ENCODE results near the gene FBXO24.
A peak's percentile ranks its signal among the peaks of the same experiment; 100 is the strongest.

FBXO24 gene

GRCh38 chr7:100580466-100581283, 5.5 kb upstream of the FBXO24 start:
- peaks cover 50 to 65% of the 10 kb centered on the region in 2 donors for H3K36me3 ChIP-seq (ENCODE audit: control insufficient read depth in 1 of 2, insufficient read depth in 2 of 2, low read length in 2 of 2)
- H3K4me3 ChIP-seq (ENCODE audit: low read depth in 1 of 2, low read length in 2 of 2) = no peak overlapping the region
- peak overlapping the region in 1 of 2 donors; percentile 22 for H3K9ac ChIP-seq (ENCODE audit: low read depth in 1 of 2, low read length in 2 of 2)
- H3K9me3 ChIP-seq (ENCODE audit: control insufficient read depth in 1 of 2, low read length in 2 of 2) = no peaks in the 10 kb centered on the region
- no peak overlapping the region for H3K27ac ChIP-seq (ENCODE audit: low read depth, low read length)
- H3K27me3 ChIP-seq (ENCODE audit: control insufficient read depth in 1 of 2, insufficient read depth in 2 of 2, low read length in 2 of 2) = no peaks in the 10 kb centered on the region
- H3K4me1 ChIP-seq (ENCODE audit: control insufficient read depth in 1 of 2, insufficient read depth in 2 of 2, low read length in 2 of 2) = peaks cover 27 to 29% of the 10 kb centered on the region in 2 donors

DNA sequence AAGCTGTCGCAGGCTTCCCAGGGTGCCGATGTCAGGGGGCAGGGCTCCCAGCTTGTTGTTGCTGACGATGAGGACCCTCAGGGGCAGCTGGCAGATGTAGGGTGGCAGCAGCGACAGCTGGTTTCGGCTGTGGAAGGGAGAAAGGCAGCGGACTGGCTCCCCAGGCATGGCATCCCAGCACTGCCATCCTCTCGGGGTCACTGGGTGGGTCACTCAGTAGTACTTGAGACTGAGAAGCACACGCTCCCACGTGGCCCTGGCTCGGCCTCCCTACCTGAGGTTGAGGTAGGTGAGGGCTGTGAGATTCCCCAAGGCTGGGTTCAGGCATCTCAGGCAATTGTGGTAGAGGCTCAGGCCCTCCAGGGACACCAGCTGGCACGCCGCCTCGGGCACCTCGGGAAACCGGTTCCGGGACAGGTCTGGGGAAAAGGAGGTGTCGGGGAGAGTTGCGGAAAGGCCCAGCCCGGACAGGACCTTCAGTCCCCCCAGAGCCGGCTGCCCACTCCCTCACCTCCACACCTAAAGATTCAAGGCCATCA, 4.0 kb upstream of the FBXO24 start:
- Histone ChIP-seq H3K9me3 (ENCODE audit: control insufficient read depth in 1 of 2, low read length in 2 of 2) (no peaks in the 10 kb centered on the region), H3K4me3 (ENCODE audit: low read depth in 1 of 2, low read length in 2 of 2) (no peak overlapping the region), H3K9ac (ENCODE audit: low read depth in 1 of 2, low read length in 2 of 2) (no peak overlapping the region), H3K27me3 (ENCODE audit: control insufficient read depth in 1 of 2, insufficient read depth in 2 of 2, low read length in 2 of 2) (no peaks in the 10 kb centered on the region), H3K27ac (ENCODE audit: low read depth, low read length) (no peak overlapping the region), H3K36me3 (ENCODE audit: control insufficient read depth in 1 of 2, insufficient read depth in 2 of 2, low read length in 2 of 2) (peaks cover 41 to 52% of the 10 kb centered on the region in 2 donors), H3K4me1 (ENCODE audit: control insufficient read depth in 1 of 2, insufficient read depth in 2 of 2, low read length in 2 of 2) (peaks cover 27 to 29% of the 10 kb centered on the region in 2 donors)

DNA sequence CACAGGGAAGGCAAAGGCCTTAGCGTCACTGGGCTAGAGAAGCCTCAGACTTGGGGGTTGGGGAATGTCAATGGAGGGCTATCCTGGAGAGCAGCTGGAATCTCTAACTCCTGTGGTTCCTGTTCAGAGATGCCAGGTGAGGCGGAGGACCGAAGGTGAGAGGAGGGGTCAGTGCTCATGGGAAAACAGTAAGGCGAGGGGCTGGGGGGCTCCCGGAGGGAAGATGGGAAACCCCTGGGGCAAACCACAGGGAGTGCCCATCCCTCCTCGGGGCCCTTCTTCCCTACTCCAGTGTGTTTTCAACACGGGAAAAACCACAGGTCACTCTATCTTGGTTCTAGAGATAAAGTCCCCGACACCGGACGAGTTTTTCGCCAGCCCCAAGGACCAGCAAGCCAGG, 3.5 kb upstream of the FBXO24 start:
- H3K27me3 ChIP-seq (ENCODE audit: control insufficient read depth in 1 of 2, insufficient read depth in 2 of 2, low read length in 2 of 2) = no peaks in the 10 kb centered on the region
- peaks cover 27 to 29% of the 10 kb centered on the region in 2 donors for H3K4me1 ChIP-seq (ENCODE audit: control insufficient read depth in 1 of 2, insufficient read depth in 2 of 2, low read length in 2 of 2)
- H3K36me3 ChIP-seq (ENCODE audit: control insufficient read depth in 1 of 2, insufficient read depth in 2 of 2, low read length in 2 of 2) = peaks cover 38 to 47% of the 10 kb centered on the region in 2 donors
- no peak overlapping the region for H3K27ac ChIP-seq (ENCODE audit: low read depth, low read length)
- no peaks in the 10 kb centered on the region for H3K9me3 ChIP-seq (ENCODE audit: control insufficient read depth in 1 of 2, low read length in 2 of 2)
- peak overlapping the region; percentile 66 to 94 for H3K4me3 ChIP-seq (ENCODE audit: low read depth in 1 of 2, low read length in 2 of 2)
- H3K9ac ChIP-seq (ENCODE audit: low read depth in 1 of 2, low read length in 2 of 2) = peak overlapping the region; percentile 59 to 70

DNA sequence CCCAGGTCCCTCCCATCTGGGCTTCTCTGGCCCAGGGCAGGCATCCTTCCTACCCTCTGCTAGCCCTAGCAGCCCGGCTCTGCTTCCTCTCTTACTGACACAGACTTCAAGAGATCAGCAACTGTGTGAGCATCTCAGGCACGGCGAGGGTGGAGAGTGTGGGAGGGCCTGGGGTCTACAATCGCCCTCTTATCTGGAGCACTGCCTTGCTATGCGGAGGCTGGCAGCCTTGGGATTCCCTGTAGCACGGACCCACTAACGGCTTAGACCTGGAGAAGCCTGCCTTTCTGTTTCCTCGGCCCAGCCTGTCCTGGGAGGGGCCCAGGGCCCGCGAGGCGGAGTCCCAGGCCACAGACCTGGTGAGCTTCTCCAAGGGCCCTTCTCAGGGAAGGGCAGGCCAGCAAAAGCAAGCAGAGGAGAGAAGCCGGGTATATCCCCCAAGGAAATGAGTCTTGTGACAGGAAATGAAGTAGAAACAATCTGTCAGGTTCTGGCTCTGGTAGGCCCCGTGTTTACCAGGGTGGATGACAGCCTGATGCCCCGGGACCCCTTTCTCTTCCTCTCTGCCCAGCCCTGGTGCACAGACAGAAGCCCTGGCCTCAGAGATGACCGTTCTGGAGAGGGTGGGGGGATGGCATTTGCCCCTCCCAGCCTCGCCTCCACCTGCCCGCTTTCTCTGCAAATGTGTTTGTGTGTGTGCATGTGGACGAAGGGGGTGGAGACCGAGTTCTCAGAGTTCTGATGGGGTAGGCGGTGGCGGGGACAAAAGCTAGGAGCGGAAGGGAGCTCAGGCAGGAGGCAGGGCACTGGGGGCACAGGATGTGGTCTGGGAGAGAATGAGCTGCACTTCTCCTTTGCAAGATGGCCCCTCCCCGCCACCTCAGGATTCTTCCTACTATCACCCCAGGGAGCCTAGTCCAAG, 2.7 kb upstream of the FBXO24 start:
- H3K9ac ChIP-seq (ENCODE audit: low read depth in 1 of 2, low read length in 2 of 2) = peak overlapping the region; percentile 59 to 70
- peaks cover 27 to 29% of the 10 kb centered on the region in 2 donors for H3K4me1 ChIP-seq (ENCODE audit: control insufficient read depth in 1 of 2, insufficient read depth in 2 of 2, low read length in 2 of 2)
- H3K36me3 ChIP-seq (ENCODE audit: control insufficient read depth in 1 of 2, insufficient read depth in 2 of 2, low read length in 2 of 2) = peaks cover 30 to 39% of the 10 kb centered on the region in 2 donors
- H3K9me3 ChIP-seq (ENCODE audit: control insufficient read depth in 1 of 2, low read length in 2 of 2) = no peaks in the 10 kb centered on the region
- peak overlapping the region; percentile 66 to 94 for H3K4me3 ChIP-seq (ENCODE audit: low read depth in 1 of 2, low read length in 2 of 2)
- no peaks in the 10 kb centered on the region for H3K27me3 ChIP-seq (ENCODE audit: control insufficient read depth in 1 of 2, insufficient read depth in 2 of 2, low read length in 2 of 2)
- peak overlapping the region; percentile 42 for H3K27ac ChIP-seq (ENCODE audit: low read depth, low read length)

GRCh38 chr7:100584054-100584682, 2.0 kb upstream of the FBXO24 start:
- H3K9me3 ChIP-seq (ENCODE audit: control insufficient read depth in 1 of 2, low read length in 2 of 2) = no peaks in the 10 kb centered on the region
- H3K4me1 ChIP-seq (ENCODE audit: control insufficient read depth in 1 of 2, insufficient read depth in 2 of 2, low read length in 2 of 2) = peaks cover 27 to 29% of the 10 kb centered on the region in 2 donors
- no peaks in the 10 kb centered on the region for H3K27me3 ChIP-seq (ENCODE audit: control insufficient read depth in 1 of 2, insufficient read depth in 2 of 2, low read length in 2 of 2)
- peaks cover 25 to 31% of the 10 kb centered on the region in 2 donors for H3K36me3 ChIP-seq (ENCODE audit: control insufficient read depth in 1 of 2, insufficient read depth in 2 of 2, low read length in 2 of 2)
- peak overlapping the region; percentile 89 to 94 for H3K4me3 ChIP-seq (ENCODE audit: low read depth in 1 of 2, low read length in 2 of 2)
- H3K9ac ChIP-seq (ENCODE audit: low read depth in 1 of 2, low read length in 2 of 2) = peak overlapping the region; percentile 70 to 91
- H3K27ac ChIP-seq (ENCODE audit: low read depth, low read length) = peak overlapping the region; percentile 13

DNA sequence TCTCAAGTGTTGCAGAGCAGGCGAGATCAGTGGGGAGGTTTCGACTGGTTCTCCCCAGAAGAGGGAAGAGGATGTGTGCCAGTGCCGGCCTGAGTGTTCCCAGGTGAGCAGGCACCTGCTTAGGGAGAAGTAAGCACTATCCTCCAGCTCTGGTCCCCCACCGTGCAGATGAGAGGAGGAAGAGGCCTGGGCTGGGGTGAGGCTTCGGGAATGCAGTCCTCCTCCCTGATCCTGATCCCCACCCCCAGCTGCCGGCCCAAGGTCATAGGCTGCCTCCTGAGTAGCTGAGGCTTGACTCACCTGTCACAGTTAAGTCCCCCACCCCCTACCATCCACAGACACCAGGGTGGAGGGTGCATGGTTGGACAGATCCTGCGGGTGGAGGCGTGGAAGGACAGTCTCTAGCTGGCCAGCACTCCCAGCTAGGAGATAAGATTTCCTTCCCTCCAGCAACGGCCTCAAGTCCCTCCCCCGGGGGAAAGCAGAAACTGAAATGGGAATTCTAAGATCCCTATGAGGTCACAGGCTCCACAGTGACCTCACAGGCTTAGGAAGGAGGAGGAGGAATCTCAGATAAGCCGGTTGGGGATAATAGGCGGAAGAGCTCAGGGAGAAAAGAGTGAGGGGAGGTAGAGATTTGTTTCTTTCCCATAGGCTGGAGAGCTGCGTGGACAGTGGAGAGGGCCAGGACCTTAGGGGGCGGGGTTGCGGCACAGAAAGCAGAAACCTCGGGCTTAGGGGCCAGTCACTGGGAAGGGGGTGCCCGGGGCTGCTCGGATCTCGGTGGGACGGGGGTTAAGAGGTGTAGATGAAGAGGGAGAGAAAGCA, 1.2 kb upstream of the FBXO24 start:
- Histone ChIP-seq H3K4me3 (ENCODE audit: low read depth in 1 of 2, low read length in 2 of 2) (peak overlapping the region; percentile 89 to 94), H3K9ac (ENCODE audit: low read depth in 1 of 2, low read length in 2 of 2) (peak overlapping the region; percentile 69 to 91), H3K27ac (ENCODE audit: low read depth, low read length) (peak overlapping the region; percentile 99), H3K4me1 (ENCODE audit: control insufficient read depth in 1 of 2, insufficient read depth in 2 of 2, low read length in 2 of 2) (peaks cover 27 to 29% of the 10 kb centered on the region in 2 donors), H3K27me3 (ENCODE audit: control insufficient read depth in 1 of 2, insufficient read depth in 2 of 2, low read length in 2 of 2) (no peaks in the 10 kb centered on the region), H3K36me3 (ENCODE audit: control insufficient read depth in 1 of 2, insufficient read depth in 2 of 2, low read length in 2 of 2) (peaks cover 21 to 27% of the 10 kb centered on the region in 2 donors), H3K9me3 (ENCODE audit: control insufficient read depth in 1 of 2, low read length in 2 of 2) (no peaks in the 10 kb centered on the region)

DNA sequence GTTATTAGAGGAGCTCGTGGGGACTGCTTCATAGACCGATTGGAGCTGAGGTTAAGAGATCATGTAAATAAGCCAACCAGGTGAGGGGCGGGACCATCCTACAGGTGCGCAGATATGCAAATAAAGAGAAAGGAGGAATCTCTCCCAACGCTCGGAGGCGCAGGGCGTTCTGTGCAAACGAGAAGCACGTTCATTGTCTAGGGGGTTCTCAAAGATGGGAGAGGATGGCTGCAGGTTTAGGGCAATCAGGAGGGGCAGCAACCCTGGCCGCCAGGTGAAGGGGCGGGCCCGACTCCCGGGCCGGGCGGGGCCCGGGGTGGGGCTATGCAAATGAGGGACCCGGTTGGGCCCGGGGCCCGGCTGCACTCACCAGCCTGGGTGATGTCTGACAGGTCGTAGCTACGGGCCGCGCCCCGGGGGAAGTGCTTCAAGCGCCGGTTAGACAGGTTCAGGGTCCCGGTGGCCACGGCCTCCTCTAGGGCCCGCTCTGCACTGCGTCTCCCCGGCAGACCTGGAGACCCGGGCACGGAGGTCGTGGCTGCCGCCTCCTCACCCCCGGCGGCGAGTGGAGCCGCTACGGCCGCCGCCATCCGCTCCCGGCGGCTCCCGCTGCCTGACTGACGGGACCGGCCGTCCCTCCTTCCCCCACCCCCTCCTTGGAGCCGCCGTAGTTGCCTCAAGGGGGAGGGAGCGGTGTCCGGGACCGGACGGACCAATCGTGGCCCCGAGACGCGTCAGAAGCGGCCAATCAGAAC, 440 bp upstream of the FBXO24 start, which contains the start of gene LRCH4:
TSS of gene LRCH4 (minus strand) at position 619 of the 755 bp plus-strand sequence. CDS start at position 590, 29 bp downstream.
- Histone ChIP-seq H3K4me3 (ENCODE audit: low read depth in 1 of 2, low read length in 2 of 2) (peak within 1 kb of the TSS; percentile 89 to 94), H3K27ac (ENCODE audit: low read depth, low read length) (peak within 1 kb of the TSS; percentile 99), H3K9me3 (ENCODE audit: control insufficient read depth in 1 of 2, low read length in 2 of 2) (no peaks in the 10 kb centered on the region), H3K4me1 (ENCODE audit: control insufficient read depth in 1 of 2, insufficient read depth in 2 of 2, low read length in 2 of 2) (peaks cover 27 to 29% of the 10 kb centered on the region in 2 donors), H3K36me3 (ENCODE audit: control insufficient read depth in 1 of 2, insufficient read depth in 2 of 2, low read length in 2 of 2) (peaks cover 16 to 19% of the 10 kb centered on the region in 2 donors), H3K27me3 (ENCODE audit: control insufficient read depth in 1 of 2, insufficient read depth in 2 of 2, low read length in 2 of 2) (no peaks in the 10 kb centered on the region), H3K9ac (ENCODE audit: low read depth in 1 of 2, low read length in 2 of 2) (peak within 1 kb of the TSS; percentile 69 to 91)

DNA sequence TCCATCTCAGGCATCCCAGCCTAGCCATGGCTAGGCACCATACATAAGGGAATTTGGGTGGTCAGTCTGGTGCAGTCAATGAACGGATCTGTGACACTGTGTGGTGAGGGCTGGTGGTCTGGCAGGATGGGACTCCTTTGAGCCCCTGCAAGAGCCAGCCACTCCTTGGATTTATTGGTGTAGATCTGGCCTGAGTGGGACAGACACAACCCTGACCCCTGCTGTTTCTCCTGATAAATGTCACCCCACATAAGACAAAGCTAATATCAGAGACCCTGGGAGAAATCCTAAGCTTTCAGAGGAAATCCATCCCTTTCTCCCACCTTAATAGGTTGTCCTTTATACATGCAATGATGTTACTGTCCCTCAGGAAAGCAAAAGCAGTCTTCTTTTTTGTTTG, 2.3 kb downstream of the FBXO24 start:
- no peaks in the 10 kb centered on the region for H3K36me3 ChIP-seq (ENCODE audit: control insufficient read depth in 1 of 2, insufficient read depth in 2 of 2, low read length in 2 of 2)
- no peak overlapping the region for H3K4me3 ChIP-seq (ENCODE audit: low read depth in 1 of 2, low read length in 2 of 2)
- no peaks in the 10 kb centered on the region for H3K9me3 ChIP-seq (ENCODE audit: control insufficient read depth in 1 of 2, low read length in 2 of 2)
- no peak overlapping the region for H3K9ac ChIP-seq (ENCODE audit: low read depth in 1 of 2, low read length in 2 of 2)
- no peaks in the 10 kb centered on the region for H3K27me3 ChIP-seq (ENCODE audit: control insufficient read depth in 1 of 2, insufficient read depth in 2 of 2, low read length in 2 of 2)
- H3K4me1 ChIP-seq (ENCODE audit: control insufficient read depth in 1 of 2, insufficient read depth in 2 of 2, low read length in 2 of 2) = peaks cover 15 to 18% of the 10 kb centered on the region in 2 donors
- no peak overlapping the region for H3K27ac ChIP-seq (ENCODE audit: low read depth, low read length)
